Esophagus squamous epithelium (tissue), 5 donors: ENCODE measurements around the gene DZIP1L. TPM values are rescaled to one million over a fixed set of nuclear protein-coding genes. Genes with fewer than 3 reads are reported as not detected.
"Not testable (repeated sequence)": the region's sequence is repeated elsewhere in the genome, so short reads cannot be mapped to it uniquely, and the experiment has no call there.

Source experiments
- DNase-seq: peaks from one replicate; lab custom pipeline; 2025; lab: John Stamatoyannopoulos, UW
- H3K27ac ChIP-seq, 4 donors: fragments of 200-600 bp; sonication (generic); one replicate each; pipeline ENCODE4 v1.5.1; 2016 to 2019; ENCODE audit warnings: mild to moderate bottlenecking in 1 of 4
- H3K27me3 ChIP-seq, 4 donors: fragments of 200-600 bp; sonication (generic); 1 replicate in 3 of 4; 2 replicates in 1 of 4; pipeline versions ENCODE4 v1.5.1 to v1.6.0; 2017 to 2021; ENCODE audit warnings: antibody characterized with exemption in 1 of 4
- H3K36me3 ChIP-seq, 3 donors: fragments of 200-600 bp; sonication (generic); one replicate each; pipeline ENCODE4 v1.5.1; 2016 to 2019
- H3K4me1 ChIP-seq, 3 donors: fragments of 200-600 bp; sonication (generic); one replicate each; pipeline ENCODE4 v1.5.1; 2017 to 2019
- H3K4me3 ChIP-seq, 4 donors: fragments of 200-600 bp; sonication (generic); 1 replicate in 3 of 4; 2 replicates in 1 of 4; pipeline ENCODE4 v1.5.1; 2016 to 2019; ENCODE audit warnings: mild to moderate bottlenecking in 2 of 4, moderate library complexity in 1 of 4
- H3K9me3 ChIP-seq, 3 donors: fragments of 200-600 bp; sonication (generic); one replicate each; pipeline ENCODE4 v1.5.1; 2016 to 2019
- CTCF ChIP-seq, 6 experiments: fragments of 450-650 bp in 4 of 6; fragments of 200-600 bp in 2 of 6; sonication (generic) in 2 of 6; IDR thresholded peaks; one replicate each; pipeline ENCODE4 v1.5.1; 2016 to 2019; ENCODE audit warnings: antibody characterized with exemption in 6 of 6, mild to moderate bottlenecking in 4 of 6, moderate library complexity in 4 of 6
- POLR2A ChIP-seq, 4 donors: fragments of 450-650 bp; IDR thresholded peaks; one replicate each; pipeline ENCODE4 v1.6.1; 2017; ENCODE audit warnings: antibody characterized with exemption in 4 of 4, mild to moderate bottlenecking in 4 of 4, moderate library complexity in 3 of 4
- WGBS, 2 donors: methylation state at CpG; one replicate each; pipeline ENCODE4 v1.1.5; 2018; 5-methylcytosine and 5-hydroxymethylcytosine counted together
- intact Hi-C: fragments of 100-400 bp; cut with DNase I; formaldehyde crosslinking; loops from one replicate; pipeline ENCODE4 v1.15.0; 2022
- total RNA-seq, 4 donors: library from RNA; depleted of rRNA; stranded (reverse); fragments of >200 nt; gene quantifications; one replicate each; pipeline ENCODE4 v1.1.0, GENCODE V29; 2016
- donor health status: DM: yes; HTN: yes; CAD: no.

Gene DZIP1L
- total RNA-seq, result 10 to 100 TPM in 1 of 4 donors, 1 to 10 TPM in 3; 1.7 to 17.4 (median 5.0) TPM

- peak within 1 kb of the TSS; percentile 61 to 83 (median 80) for H3K4me3 ChIP-seq
- peak within 1 kb of the TSS; percentile 82 to 92 (median 88) for H3K27ac ChIP-seq
- no peaks in the 10 kb centered on the region for H3K36me3 ChIP-seq
- WGBS, 2 donors, result 0 to 5% methylated on average over 4 to 9 of the region's 86 CpGs
- no peak for DNase-seq
- intact Hi-C loops, result loop anchor here (5.0 kb wide), 1 partner anchor 48 kb away; no protein-coding TSS in a partner anchor
- H3K4me1 ChIP-seq, result peaks cover 0 to 54% (median 16%) of the 10 kb centered on the region in 3 donors
- H3K27me3 ChIP-seq, result no peaks in the 10 kb centered on the region
- TF ChIP-seq CTCF (IDR thresholded peaks at IDR 0.05), result peak in 5 of 6 experiments; percentile 39 to 63 (median 46)
- TF ChIP-seq POLR2A (IDR thresholded peaks at IDR 0.05), result peak in 1 of 4 donors; percentile 31
- H3K9me3 ChIP-seq, result no peaks in the 10 kb centered on the region
These were observed at the start of gene DZIP1L for GRCh38 chr3:138114988-138115971. DZIP1L (minus strand) TSS chr3:138115608; CDS start chr3:138103971, 11,637 bp downstream.

GRCh38 chr3:138165061-138165460 lies 49.7 kb upstream of the DZIP1L start:
- H3K27me3 ChIP-seq, result no peaks in the 10 kb centered on the region
- intact Hi-C loops, result no loop called here
- 97 to 100% methylated on average over 2 of the region's 2 CpGs for WGBS, 2 donors
- no peak for TF ChIP-seq CTCF (IDR thresholded peaks at IDR 0.05)
- TF ChIP-seq POLR2A (IDR thresholded peaks at IDR 0.05), result no peak
- DNase-seq, result no peak
- H3K27ac ChIP-seq, result no peak overlapping the region
- H3K4me3 ChIP-seq, result no peak overlapping the region
- H3K36me3 ChIP-seq, result peaks cover 0 to 100% (median 41%) of the 10 kb centered on the region in 3 donors
- no peaks in the 10 kb centered on the region for H3K4me1 ChIP-seq
- H3K9me3 ChIP-seq, result no peaks in the 10 kb centered on the region

- no peak for TF ChIP-seq CTCF (IDR thresholded peaks at IDR 0.05)
- TF ChIP-seq POLR2A (IDR thresholded peaks at IDR 0.05), result no peak
- Histone ChIP-seq H3K4me1 (no peaks in the 10 kb centered on the region), H3K36me3 (peaks cover 0 to 28% (median 10%) of the 10 kb centered on the region in 3 donors), H3K4me3 (no peak overlapping the region), H3K27me3 (no peaks in the 10 kb centered on the region), H3K9me3 (peaks cover 0 to 3% (median 0%) of the 10 kb centered on the region in 3 donors), H3K27ac (no peak overlapping the region)
- WGBS, 2 donors, result 90 to 92% methylated on average over 4 of the region's 4 CpGs
- intact Hi-C loops, result no loop called here
- DNase-seq, result no peak
These were observed 42.3 kb upstream of the DZIP1L start for GRCh38 chr3:138157743-138158142.

GRCh38 chr3:138154534-138154933 lies 39.1 kb upstream of the DZIP1L start:
- no peaks in the 10 kb centered on the region for H3K36me3 ChIP-seq
- H3K4me1 ChIP-seq, result no peaks in the 10 kb centered on the region
- H3K9me3 ChIP-seq, result peaks cover 0 to 3% (median 0%) of the 10 kb centered on the region in 3 donors
- intact Hi-C loops, result no loop called here
- no peak overlapping the region for H3K4me3 ChIP-seq
- no peak for TF ChIP-seq POLR2A (IDR thresholded peaks at IDR 0.05)
- TF ChIP-seq CTCF (IDR thresholded peaks at IDR 0.05), result no peak
- DNase-seq, result no peak
- no peak overlapping the region for H3K27ac ChIP-seq
- no peaks in the 10 kb centered on the region for H3K27me3 ChIP-seq

GRCh38 chr3:138148503-138148902 lies 33.1 kb upstream of the DZIP1L start:
- Histone ChIP-seq H3K27me3 (no peaks in the 10 kb centered on the region), H3K9me3 (no peaks in the 10 kb centered on the region), H3K4me1 (no peaks in the 10 kb centered on the region), H3K36me3 (no peaks in the 10 kb centered on the region), H3K27ac (no peak overlapping the region), H3K4me3 (no peak overlapping the region)
- no peak for TF ChIP-seq CTCF (IDR thresholded peaks at IDR 0.05)
- no peak for TF ChIP-seq POLR2A (IDR thresholded peaks at IDR 0.05)
- 53 to 65% methylated on average over 4 of the region's 4 CpGs for WGBS, 2 donors
- no peak for DNase-seq
- intact Hi-C loops, result no loop called here

- H3K27me3 ChIP-seq, H3K36me3 ChIP-seq, H3K4me1 ChIP-seq, H3K4me3 ChIP-seq, H3K27ac ChIP-seq, intact Hi-C loops, H3K9me3 ChIP-seq, DNase-seq: not testable (repeated sequence)
- 72 to 92% methylated on average over 3 of the region's 3 CpGs for WGBS, 2 donors
These were observed 26.8 kb upstream of the DZIP1L start for GRCh38 chr3:138142181-138142580.
